ENCODE data around the gene MYO1B.

- TF ChIP-seq CTCF (IDR thresholded peaks at IDR 0.05), result no peak
- no peak for TF ChIP-seq EP300 (IDR thresholded peaks at IDR 0.05)
- TF ChIP-seq POLR2A (IDR thresholded peaks at IDR 0.05), result no peak
Measured at GRCh38 chr2:191369034-191369433, 123.8 kb downstream of the MYO1B start.

Data from sigmoid colon (tissue), 4 donors.